GM19023 (cell line): ENCODE measurements around the gene ZMAT5.

Source experiments
- ATAC-seq: cut with Tn5 transposase; IDR thresholded peaks from one replicate; pipeline ENCODE4 v1.9.1; 2021; ENCODE audit warnings: mild to moderate bottlenecking, moderate library complexity; ENCODE audit not compliant: unreplicated experiment

ZMAT5 gene

DNA sequence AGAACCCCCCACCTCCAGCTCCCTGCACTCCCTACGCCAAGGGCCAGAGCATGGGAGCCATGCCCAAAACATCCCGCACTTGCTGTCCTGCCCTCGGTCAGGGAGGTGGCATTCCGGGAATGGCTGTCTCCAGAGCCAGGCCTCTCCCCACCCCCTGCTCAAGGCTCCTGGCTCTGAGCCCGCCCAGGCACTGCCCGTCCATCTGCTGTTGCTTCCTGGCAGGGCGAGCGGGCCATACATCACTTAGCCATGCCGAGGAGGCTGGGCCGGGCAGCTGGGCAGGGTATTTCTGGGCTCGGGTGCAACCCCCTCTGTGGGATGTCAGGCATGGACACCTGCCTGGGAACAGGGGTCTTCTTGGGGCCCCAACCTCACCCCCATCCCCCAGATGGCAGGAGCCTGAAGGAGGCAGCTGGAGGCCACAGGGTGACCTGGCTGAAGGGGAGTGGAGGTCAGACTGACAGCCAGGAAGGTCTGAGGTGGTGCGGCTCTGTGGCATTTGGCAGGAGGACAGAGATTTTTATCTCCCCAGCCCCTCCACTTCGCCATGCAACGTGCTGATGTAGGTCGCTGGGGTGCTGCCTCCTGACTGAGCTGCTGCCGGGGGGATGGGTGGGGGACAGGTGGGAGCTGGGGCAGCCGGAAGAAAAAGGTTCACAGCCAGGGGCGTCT is 55.7 kb downstream of the ZMAT5 start:
- ATAC-seq, result no peak

GRCh38 chr22:29710193-29710592 is 56.6 kb downstream of the ZMAT5 start:
- no peak for ATAC-seq

- ATAC-seq, result no peak
These were observed 59.3 kb downstream of the ZMAT5 start for GRCh38 chr22:29707471-29707870.

- ATAC-seq, result no peak
These were observed 59.8 kb downstream of the ZMAT5 start for GRCh38 chr22:29707010-29707409.

DNA sequence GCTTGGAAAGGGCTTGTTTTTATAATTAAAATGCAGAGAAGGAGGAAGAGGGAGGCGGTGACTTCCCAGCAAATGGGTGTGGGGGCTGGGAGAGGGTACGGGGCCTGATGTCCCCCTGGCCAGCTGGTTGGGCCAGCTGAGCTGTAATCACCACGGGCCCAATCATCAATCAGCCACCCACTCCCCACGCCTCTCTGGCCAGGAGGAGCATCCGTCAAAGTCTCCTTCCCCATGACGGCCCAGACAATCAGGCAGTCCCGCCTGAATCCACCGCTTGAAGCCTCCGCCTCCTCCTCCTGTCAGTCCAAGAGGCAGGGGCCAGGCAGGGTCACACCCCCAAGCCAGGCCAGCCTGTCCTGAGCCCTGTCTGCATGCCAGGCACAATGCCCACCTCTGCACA is 60.3 kb downstream of the ZMAT5 start:
- ATAC-seq, result no peak

GRCh38 chr22:29705651-29706050 is 61.2 kb downstream of the ZMAT5 start:
- ATAC-seq, result no peak

- no peak for ATAC-seq
These were observed 62.1 kb downstream of the ZMAT5 start for GRCh38 chr22:29704528-29705285.

- ATAC-seq, result no peak
These were observed 63.1 kb downstream of the ZMAT5 start for GRCh38 chr22:29703569-29704195.

DNA sequence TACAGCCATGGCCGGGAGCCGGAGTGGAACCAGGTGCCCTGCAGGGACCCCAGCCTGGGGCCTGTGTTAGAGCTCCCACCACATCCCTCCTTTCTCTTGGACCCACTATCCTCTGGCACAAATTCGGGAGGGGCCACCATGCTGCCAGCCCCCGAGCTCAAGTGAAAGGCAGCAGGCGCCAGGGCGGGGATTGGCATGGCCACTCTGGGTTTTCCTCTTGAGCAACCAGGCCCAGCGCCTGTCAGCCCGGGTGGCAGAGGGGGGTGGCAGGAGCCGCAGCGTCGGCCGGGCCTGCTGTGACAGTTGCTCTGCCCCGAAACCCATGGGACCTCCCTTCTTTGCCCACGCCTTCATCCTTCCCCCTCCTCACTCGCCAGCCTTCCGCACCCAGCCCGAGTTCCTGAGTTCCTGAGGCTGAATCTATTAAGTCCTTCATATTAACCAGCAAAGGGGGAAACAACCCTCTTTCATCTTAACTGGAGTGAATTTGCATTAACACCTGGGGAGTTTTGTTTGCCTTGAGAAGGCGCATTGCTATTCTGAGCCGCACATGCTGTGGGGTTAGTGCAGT is 63.8 kb downstream of the ZMAT5 start:
- no peak for ATAC-seq

- no peak for ATAC-seq
These were observed 64.5 kb downstream of the ZMAT5 start for GRCh38 chr22:29702000-29702930.

GRCh38 chr22:29701155-29701999 is 65.4 kb downstream of the ZMAT5 start:
- no peak for ATAC-seq

DNA sequence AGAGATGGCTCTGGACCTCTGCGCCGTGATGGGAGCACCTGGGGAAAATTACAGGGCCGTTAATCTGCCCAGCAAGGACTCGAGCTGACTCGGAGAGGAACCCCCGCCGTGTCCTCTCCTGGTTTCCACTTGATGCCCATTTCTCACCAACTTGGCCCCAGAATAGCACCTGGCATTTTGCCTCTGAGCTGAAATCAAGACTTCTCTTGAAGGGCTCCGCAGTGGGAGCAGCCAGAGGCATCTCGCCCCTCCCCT is 66.0 kb downstream of the ZMAT5 start:
- no peak for ATAC-seq

GRCh38 chr22:29700206-29700899 is 66.5 kb downstream of the ZMAT5 start:
- ATAC-seq, result no peak

GRCh38 chr22:29697853-29698598 is 68.8 kb downstream of the ZMAT5 start:
- no peak for ATAC-seq

GRCh38 chr22:29695129-29695926 is 71.5 kb downstream of the ZMAT5 start:
- no peak for ATAC-seq

- ATAC-seq, result no peak
These were observed 73.1 kb downstream of the ZMAT5 start for GRCh38 chr22:29693671-29694070.

GRCh38 chr22:29693161-29693560 is 73.6 kb downstream of the ZMAT5 start:
- ATAC-seq, result no peak

GRCh38 chr22:29692327-29692640 is 74.5 kb downstream of the ZMAT5 start:
- no peak for ATAC-seq
